ENCODE results near the gene GNAS-AS1. TPM values are rescaled to one million over a fixed set of nuclear protein-coding genes. Genes with fewer than 3 reads are reported as not detected.

Gene GNAS-AS1
- total RNA-seq (1 to 10 TPM; 1.2 to 1.7 TPM), polyA plus RNA-seq (1 to 10 TPM in 1 of 2 donors, not detected in 1; 1.0 TPM)
- long read RNA-seq, donor 1, partial matches to known transcripts: 1 of 1 reads
- long read RNA-seq, donor 1, other reads (novel, unspliced or antisense): 0 of 1 reads
- long read RNA-seq, donor 2: 0 reads

GRCh38 chr20:58850693-58851174 is at the start of gene GNAS-AS1:
Gene GNAS-AS1, minus strand, starts transcription at chr20:58850902.
- Histone ChIP-seq H3K9me3 (ENCODE audit: control insufficient read depth, low read length) (no peaks in the 10 kb centered on the region), H3K27ac (ENCODE audit: low read depth in 1 of 2, low read length in 2 of 2) (no peak within 1 kb of the TSS), H3K27me3 (ENCODE audit: control insufficient read depth in 1 of 2, insufficient read depth in 2 of 2, low read length in 1 of 2) (no peaks in the 10 kb centered on the region), H3K4me1 (ENCODE audit: control insufficient read depth in 1 of 2, insufficient read depth in 2 of 2, low read length in 2 of 2) (no peaks in the 10 kb centered on the region), H3K36me3 (ENCODE audit: control insufficient read depth in 1 of 2, insufficient read depth in 2 of 2, low read length in 1 of 2) (no peaks in the 10 kb centered on the region), H3K4me3 (ENCODE audit: low read length in 2 of 2) (peak within 1 kb of the TSS in 1 of 2 donors; percentile 16)
- DNase-seq (peak; percentile 84 to 90), ATAC-seq (ENCODE audit: low FRiP score) (peak; percentile 48)
- intact Hi-C loops (cut with DNase I): loop anchor here in 1 of 2 donors (5.0 kb wide), 2 partner anchors 198 to 613 kb away; partner anchors contain the start of gene STX16
- 53 to 56% methylated on average over 25 of the region's 25 CpGs for WGBS, 2 donors

DNA sequence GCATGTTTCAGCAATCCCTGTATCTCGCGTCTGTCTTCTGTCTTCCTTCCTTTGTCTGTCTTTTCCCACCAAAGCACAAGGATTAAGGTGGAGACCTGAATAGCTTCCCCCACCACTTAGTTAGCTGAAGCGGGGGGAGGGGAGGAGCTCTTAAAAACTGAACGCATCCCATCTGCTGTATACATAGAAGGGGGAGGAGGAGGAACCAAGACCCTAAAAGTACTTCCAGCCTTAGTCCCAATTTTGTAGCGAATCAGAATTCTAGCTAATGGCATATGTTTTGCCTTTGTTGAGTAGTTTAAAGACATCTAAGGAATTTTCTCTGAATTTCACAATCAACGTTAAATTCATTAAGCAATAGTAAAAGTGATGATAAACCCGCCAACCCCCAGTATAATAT is 49.7 kb upstream of the GNAS-AS1 start:
- H3K36me3 ChIP-seq (ENCODE audit: control insufficient read depth in 1 of 2, insufficient read depth in 2 of 2, low read length in 1 of 2): no peaks in the 10 kb centered on the region
- no peak for ATAC-seq (ENCODE audit: low FRiP score)

GRCh38 chr20:58899512-58899911 is 48.8 kb upstream of the GNAS-AS1 start:
- Histone ChIP-seq H3K9me3 (ENCODE audit: control insufficient read depth, low read length) (no peaks in the 10 kb centered on the region), H3K36me3 (ENCODE audit: control insufficient read depth in 1 of 2, insufficient read depth in 2 of 2, low read length in 1 of 2) (no peaks in the 10 kb centered on the region), H3K27ac (ENCODE audit: low read depth in 1 of 2, low read length in 2 of 2) (no peak overlapping the region), H3K4me1 (ENCODE audit: control insufficient read depth in 1 of 2, insufficient read depth in 2 of 2, low read length in 2 of 2) (peaks cover 0 to 10% of the 10 kb centered on the region in 2 donors), H3K4me3 (ENCODE audit: low read length in 2 of 2) (no peak overlapping the region), H3K27me3 (ENCODE audit: control insufficient read depth in 1 of 2, insufficient read depth in 2 of 2, low read length in 1 of 2) (no peaks in the 10 kb centered on the region)
- WGBS, 2 donors: 82 to 83% methylated on average over 10 of the region's 10 CpGs
- DNase-seq (no peak), ATAC-seq (ENCODE audit: low FRiP score) (no peak)
- intact Hi-C loops (cut with DNase I): no loop called here

More for the DNA sequence above, 49.7 kb upstream of the GNAS-AS1 start:
- Histone ChIP-seq H3K9me3 (ENCODE audit: control insufficient read depth, low read length) (no peaks in the 10 kb centered on the region), H3K27ac (ENCODE audit: low read depth in 1 of 2, low read length in 2 of 2) (no peak overlapping the region), H3K4me3 (ENCODE audit: low read length in 2 of 2) (no peak overlapping the region), H3K27me3 (ENCODE audit: control insufficient read depth in 1 of 2, insufficient read depth in 2 of 2, low read length in 1 of 2) (no peaks in the 10 kb centered on the region), H3K4me1 (ENCODE audit: control insufficient read depth in 1 of 2, insufficient read depth in 2 of 2, low read length in 2 of 2) (peaks cover 0 to 7% of the 10 kb centered on the region in 2 donors)
- WGBS, 2 donors: 58 to 68% methylated on average over 7 of the region's 7 CpGs
- no peak for DNase-seq
- intact Hi-C loops (cut with DNase I): loop anchor here in 1 of 2 donors (5.0 kb wide), 1 partner anchor 87 kb away; no protein-coding TSS in a partner anchor

DNA sequence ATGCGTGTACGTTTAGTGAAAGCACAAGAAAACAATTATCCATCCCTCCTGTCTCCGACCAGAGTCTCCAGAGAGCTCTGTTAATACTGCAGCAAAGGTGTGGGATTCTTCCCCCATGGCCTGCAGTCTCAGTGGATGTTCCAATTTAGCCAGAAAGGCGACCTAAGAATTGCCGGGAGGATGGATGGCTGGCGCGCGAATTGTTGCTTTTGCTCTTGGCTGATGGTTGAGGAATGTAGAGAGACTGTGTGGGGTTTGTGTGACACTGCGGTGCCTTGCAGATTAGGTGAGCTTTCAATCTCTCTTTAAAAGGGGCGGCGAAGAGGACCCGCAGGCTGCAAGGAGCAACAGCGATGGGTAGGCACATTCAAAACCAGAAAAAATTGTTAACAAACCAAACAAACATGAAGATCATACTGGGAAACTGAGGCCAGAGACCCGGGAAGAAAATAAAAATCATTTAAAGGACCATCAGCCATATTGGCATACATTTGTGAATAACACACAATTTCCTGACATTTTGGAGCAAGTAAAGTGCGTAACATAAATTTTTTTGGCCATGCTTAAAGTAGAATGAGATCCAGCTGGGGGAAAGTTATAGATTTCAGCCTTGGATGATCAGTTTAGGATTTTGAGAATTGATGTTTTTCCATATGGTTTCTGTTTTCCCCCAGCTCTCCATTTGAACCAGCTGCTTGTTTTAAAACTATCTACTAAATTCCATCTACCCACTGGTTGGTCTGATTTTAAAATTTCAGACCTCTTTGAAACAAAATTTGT is 48.1 kb upstream of the GNAS-AS1 start:
- intact Hi-C loops (cut with DNase I): no loop called here
- H3K4me1 ChIP-seq (ENCODE audit: control insufficient read depth in 1 of 2, insufficient read depth in 2 of 2, low read length in 2 of 2): peaks cover 0 to 10% of the 10 kb centered on the region in 2 donors
- H3K27ac ChIP-seq (ENCODE audit: low read depth in 1 of 2, low read length in 2 of 2): no peak overlapping the region
- DNase-seq: no peak
- H3K36me3 ChIP-seq (ENCODE audit: control insufficient read depth in 1 of 2, insufficient read depth in 2 of 2, low read length in 1 of 2): no peaks in the 10 kb centered on the region
- H3K27me3 ChIP-seq (ENCODE audit: control insufficient read depth in 1 of 2, insufficient read depth in 2 of 2, low read length in 1 of 2): no peaks in the 10 kb centered on the region
- WGBS, 2 donors: 18 to 21% methylated on average over 15 of the region's 15 CpGs
- H3K9me3 ChIP-seq (ENCODE audit: control insufficient read depth, low read length): no peaks in the 10 kb centered on the region
- no peak for ATAC-seq (ENCODE audit: low FRiP score)
- no peak overlapping the region for H3K4me3 ChIP-seq (ENCODE audit: low read length in 2 of 2)

DNA sequence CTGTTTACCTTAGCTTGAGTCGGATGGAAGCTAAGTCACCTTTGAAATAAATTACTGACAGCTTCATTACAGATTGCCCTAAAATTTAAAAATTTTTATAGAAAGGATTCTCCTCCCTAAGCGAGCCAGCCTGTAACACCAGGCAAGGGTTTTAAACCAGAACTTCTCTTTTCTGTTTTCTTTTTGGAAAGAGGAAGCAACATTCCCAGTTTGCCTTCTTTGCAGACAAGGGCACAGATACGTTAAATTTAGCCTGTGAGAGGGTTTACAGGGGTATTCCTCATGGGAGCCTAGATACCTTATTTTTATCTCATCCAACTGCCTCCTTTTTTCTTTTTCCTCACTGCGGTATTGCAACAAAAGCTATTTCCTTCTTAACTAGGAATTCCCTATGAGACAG is 46.8 kb upstream of the GNAS-AS1 start:
- H3K9me3 ChIP-seq (ENCODE audit: control insufficient read depth, low read length): no peaks in the 10 kb centered on the region
- no peaks in the 10 kb centered on the region for H3K27me3 ChIP-seq (ENCODE audit: control insufficient read depth in 1 of 2, insufficient read depth in 2 of 2, low read length in 1 of 2)
- ATAC-seq (ENCODE audit: low FRiP score): no peak
- intact Hi-C loops (cut with DNase I): no loop called here
- no peak for DNase-seq
- no peak overlapping the region for H3K4me3 ChIP-seq (ENCODE audit: low read length in 2 of 2)
- H3K27ac ChIP-seq (ENCODE audit: low read depth in 1 of 2, low read length in 2 of 2): no peak overlapping the region
- H3K4me1 ChIP-seq (ENCODE audit: control insufficient read depth in 1 of 2, insufficient read depth in 2 of 2, low read length in 2 of 2): peaks cover 0 to 10% of the 10 kb centered on the region in 2 donors
- WGBS, 2 donors: 11 to 14% methylated on average over 4 of the region's 4 CpGs
- H3K36me3 ChIP-seq (ENCODE audit: control insufficient read depth in 1 of 2, insufficient read depth in 2 of 2, low read length in 1 of 2): no peaks in the 10 kb centered on the region

DNA sequence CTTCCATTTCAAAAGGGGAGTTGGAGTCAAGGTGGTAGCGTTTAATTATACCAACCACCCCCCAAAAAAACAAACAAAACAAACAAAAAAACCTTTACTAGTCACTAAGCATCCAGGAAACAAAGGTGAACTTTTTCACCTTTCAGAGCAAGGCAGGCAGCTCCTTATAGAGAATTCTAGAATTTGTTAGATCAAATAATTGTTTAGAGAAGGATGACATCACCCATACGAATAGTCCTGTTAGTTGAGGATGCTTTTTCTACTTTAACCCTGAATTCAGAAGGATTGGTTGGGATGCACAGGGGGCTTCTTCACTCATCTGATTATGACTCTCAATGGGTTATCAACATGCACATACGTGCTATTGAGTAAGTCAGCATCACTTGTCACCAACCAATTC is 46.1 kb upstream of the GNAS-AS1 start:
- Histone ChIP-seq H3K27me3 (ENCODE audit: control insufficient read depth in 1 of 2, insufficient read depth in 2 of 2, low read length in 1 of 2) (no peaks in the 10 kb centered on the region), H3K36me3 (ENCODE audit: control insufficient read depth in 1 of 2, insufficient read depth in 2 of 2, low read length in 1 of 2) (no peaks in the 10 kb centered on the region), H3K27ac (ENCODE audit: low read depth in 1 of 2, low read length in 2 of 2) (no peak overlapping the region), H3K4me3 (ENCODE audit: low read length in 2 of 2) (no peak overlapping the region), H3K9me3 (ENCODE audit: control insufficient read depth, low read length) (no peaks in the 10 kb centered on the region), H3K4me1 (ENCODE audit: control insufficient read depth in 1 of 2, insufficient read depth in 2 of 2, low read length in 2 of 2) (peaks cover 0 to 10% of the 10 kb centered on the region in 2 donors)
- WGBS, 2 donors: 34 to 40% methylated on average over 3 of the region's 3 CpGs
- DNase-seq: no peak
- ATAC-seq (ENCODE audit: low FRiP score): no peak
- intact Hi-C loops (cut with DNase I): no loop called here

DNA sequence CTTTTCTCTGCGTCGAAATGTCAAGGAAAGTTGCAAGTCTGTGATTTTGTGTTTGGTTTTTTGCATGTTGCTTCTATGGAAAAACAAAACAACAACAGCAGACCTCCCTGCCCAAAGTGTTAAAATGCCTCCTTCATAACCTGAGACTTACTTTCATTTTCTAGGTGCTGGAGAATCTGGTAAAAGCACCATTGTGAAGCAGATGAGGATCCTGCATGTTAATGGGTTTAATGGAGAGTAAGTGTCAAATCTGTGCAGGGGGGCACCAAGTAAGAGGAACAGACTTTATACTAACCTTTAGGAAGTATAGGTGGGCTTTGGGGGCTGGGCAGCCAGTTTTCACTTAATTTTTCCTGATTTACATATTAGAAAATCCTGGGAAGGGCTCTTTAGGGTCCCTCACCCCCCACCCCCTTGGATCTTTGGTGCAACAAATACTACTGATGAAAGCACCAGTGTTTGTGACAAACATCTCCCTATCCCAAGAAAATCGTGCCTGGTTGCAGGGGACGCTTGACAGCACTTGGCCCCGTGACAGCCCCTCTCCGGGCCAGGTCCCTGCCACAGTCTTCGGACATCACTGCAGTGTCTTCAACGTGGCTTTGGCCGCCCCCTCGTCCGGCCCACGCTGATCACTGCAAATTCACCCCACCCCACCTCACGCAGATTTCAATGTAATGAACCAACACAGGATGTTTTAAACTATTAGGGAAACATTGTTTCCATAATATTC is 44.9 kb upstream of the GNAS-AS1 start:
- H3K36me3 ChIP-seq (ENCODE audit: control insufficient read depth in 1 of 2, insufficient read depth in 2 of 2, low read length in 1 of 2): no peaks in the 10 kb centered on the region
- H3K9me3 ChIP-seq (ENCODE audit: control insufficient read depth, low read length): no peaks in the 10 kb centered on the region
- 18% methylated on average over 13 of the region's 13 CpGs for WGBS, 2 donors
- H3K27ac ChIP-seq (ENCODE audit: low read depth in 1 of 2, low read length in 2 of 2): no peak overlapping the region
- ATAC-seq (ENCODE audit: low FRiP score): no peak
- H3K27me3 ChIP-seq (ENCODE audit: control insufficient read depth in 1 of 2, insufficient read depth in 2 of 2, low read length in 1 of 2): no peaks in the 10 kb centered on the region
- peak overlapping the region in 1 of 2 donors; percentile 8 for H3K4me3 ChIP-seq (ENCODE audit: low read length in 2 of 2)
- intact Hi-C loops (cut with DNase I): no loop called here
- no peak for DNase-seq
- peaks cover 0 to 10% of the 10 kb centered on the region in 2 donors for H3K4me1 ChIP-seq (ENCODE audit: control insufficient read depth in 1 of 2, insufficient read depth in 2 of 2, low read length in 2 of 2)

DNA sequence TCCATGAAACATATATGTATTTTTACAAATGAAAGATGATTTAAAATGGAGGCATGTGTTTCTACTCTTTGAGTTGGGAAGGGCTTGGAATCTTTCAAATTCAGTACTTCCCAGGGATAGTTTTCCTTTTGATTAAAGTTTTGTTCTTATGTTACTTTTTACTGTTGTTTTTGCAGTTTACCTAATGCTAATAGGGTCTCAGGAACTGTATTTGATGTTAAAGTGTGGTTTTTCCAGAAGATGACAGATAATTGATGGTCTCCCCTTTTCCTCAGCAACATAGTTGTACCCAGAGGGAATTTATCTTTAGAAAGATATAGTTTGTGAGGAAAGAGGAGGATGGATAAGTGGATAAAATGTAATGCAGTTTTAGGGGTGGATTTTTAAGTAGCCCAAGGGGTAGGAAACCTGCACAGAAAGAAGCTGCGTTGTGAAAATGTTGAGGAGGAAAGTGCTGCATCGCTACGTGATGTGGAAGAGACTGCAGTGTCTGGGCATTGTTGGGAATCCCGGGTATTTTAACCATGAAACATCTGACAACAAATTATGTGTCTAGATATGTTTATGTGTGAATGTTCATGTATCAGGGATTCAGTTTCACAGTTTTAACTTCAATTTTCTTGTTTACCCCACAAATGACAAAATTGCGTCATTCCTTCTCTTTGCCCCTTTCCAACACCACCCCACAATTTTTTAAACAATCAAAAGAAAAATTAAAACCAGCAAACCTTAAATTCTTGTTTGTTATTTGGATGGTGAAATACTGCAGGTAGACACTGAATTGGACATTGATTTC is 44.1 kb upstream of the GNAS-AS1 start:
- H3K36me3 ChIP-seq (ENCODE audit: control insufficient read depth in 1 of 2, insufficient read depth in 2 of 2, low read length in 1 of 2): no peaks in the 10 kb centered on the region
- no peak for ATAC-seq (ENCODE audit: low FRiP score)
- H3K9me3 ChIP-seq (ENCODE audit: control insufficient read depth, low read length): no peaks in the 10 kb centered on the region
- DNase-seq: no peak
- no peaks in the 10 kb centered on the region for H3K27me3 ChIP-seq (ENCODE audit: control insufficient read depth in 1 of 2, insufficient read depth in 2 of 2, low read length in 1 of 2)
- no peak overlapping the region for H3K27ac ChIP-seq (ENCODE audit: low read depth in 1 of 2, low read length in 2 of 2)
- 12 to 14% methylated on average over 5 of the region's 5 CpGs for WGBS, 2 donors
- intact Hi-C loops (cut with DNase I): loop anchor here (5.0 kb wide), 3 partner anchors 87 to 147 kb away; partner anchors contain the start of genes ATP5F1E (in 1 of the 2), NELFCD (in 1 of the 2) and PRELID3B (in 1 of the 2)
- peak overlapping the region in 1 of 2 donors; percentile 8 for H3K4me3 ChIP-seq (ENCODE audit: low read length in 2 of 2)
- peaks cover 0 to 10% of the 10 kb centered on the region in 2 donors for H3K4me1 ChIP-seq (ENCODE audit: control insufficient read depth in 1 of 2, insufficient read depth in 2 of 2, low read length in 2 of 2)
